Endothelial cell (in vitro differentiated cells): ENCODE results near the gene HLA-DPA1. TPM values are rescaled to one million over a fixed set of nuclear protein-coding genes. Genes with fewer than 3 reads are reported as not detected.
A peak's percentile ranks its signal among the peaks of the same experiment; 100 is the strongest.

Experiments used
- DNase-seq: peaks from one replicate; pipeline ENCODE4 v3.0.0; 2021; ENCODE audit warnings: low spot score
- H3K27ac Mint-ChIP-seq: one replicate; pipeline ENCODE4 v1.8.0; 2021; ENCODE audit warnings: mixed read lengths, inconsistent platforms; ENCODE audit not compliant: unreplicated experiment
- H3K27me3 Mint-ChIP-seq: one replicate; pipeline ENCODE4 v1.8.0; 2021; ENCODE audit warnings: mild to moderate bottlenecking, moderate library complexity, mixed read lengths, inconsistent platforms; ENCODE audit not compliant: unreplicated experiment
- H3K36me3 Mint-ChIP-seq: one replicate; pipeline ENCODE4 v1.8.0; 2021; ENCODE audit warnings: mild to moderate bottlenecking, low read depth, mixed read lengths, inconsistent platforms; ENCODE audit not compliant: unreplicated experiment
- H3K4me1 Mint-ChIP-seq: one replicate; pipeline ENCODE4 v1.8.0; 2021; ENCODE audit warnings: mild to moderate bottlenecking, mixed read lengths, inconsistent platforms; ENCODE audit not compliant: unreplicated experiment
- H3K4me3 Mint-ChIP-seq: one replicate; pipeline ENCODE4 v1.8.0; 2021; ENCODE audit warnings: mild to moderate bottlenecking, mixed read lengths, inconsistent platforms; ENCODE audit not compliant: unreplicated experiment
- H3K9me3 Mint-ChIP-seq: one replicate; pipeline ENCODE4 v1.8.0; 2021; ENCODE audit warnings: mixed read lengths, inconsistent platforms; ENCODE audit not compliant: unreplicated experiment
- CTCF ChIP-seq: fragments of 200-600 bp; sonication (generic); IDR thresholded peaks from one replicate; pipeline ENCODE4 v1.5.0; 2021; ENCODE audit warnings: antibody characterized with exemption; ENCODE audit not compliant: unreplicated experiment
- total RNA-seq: library from RNA; stranded (reverse); fragmentation: NEBNext Ultra II Directional; extraction: Animal tissue kit (Norgen Biotek cat#: 25700); gene quantifications from one replicate; pipeline ENCODE4 v1.2.1, GENCODE V29; 2021; ENCODE audit not compliant: unreplicated experiment

The HLA-DPA1 gene
- total RNA-seq, 1 donor from 2014 or later, result 8.5 TPM

- Mint-ChIP-seq H3K27ac (no peak overlapping the region), H3K36me3 (no peaks in the 10 kb centered on the region), H3K9me3 (no peaks in the 10 kb centered on the region), H3K4me1 (peaks cover 21% of the 10 kb centered on the region), H3K4me3 (no peak overlapping the region), H3K27me3 (peaks cover 8% of the 10 kb centered on the region)
- no peak for DNase-seq
- TF ChIP-seq CTCF, result no peak
Measured at GRCh38 chr6:33078442-33078841, 5.0 kb upstream of the HLA-DPA1 start.

DNA sequence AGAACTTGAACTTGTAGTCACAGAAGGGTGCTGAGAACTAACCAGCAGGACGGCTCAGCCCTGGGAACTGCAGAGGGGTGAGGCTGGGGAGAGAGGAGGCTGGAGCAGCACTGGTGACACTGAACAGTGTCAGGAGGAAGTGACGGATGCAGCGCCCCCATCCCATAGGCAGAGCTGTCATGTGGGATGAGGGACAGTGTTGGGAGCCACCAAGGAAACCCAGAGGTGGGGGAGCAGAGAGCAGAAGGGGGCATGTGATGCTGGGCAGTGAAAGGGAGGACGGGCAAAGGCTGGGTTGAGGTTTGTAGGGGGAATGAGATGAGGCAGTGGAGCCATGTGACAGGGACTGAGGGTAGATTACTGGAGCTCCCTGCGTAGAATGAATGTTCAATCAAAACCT, 4.5 kb upstream of the HLA-DPA1 start:
- H3K27ac Mint-ChIP-seq, result no peak overlapping the region
- no peaks in the 10 kb centered on the region for H3K36me3 Mint-ChIP-seq
- peaks cover 8% of the 10 kb centered on the region for H3K27me3 Mint-ChIP-seq

GRCh38 chr6:33076406-33076934, 3.0 kb upstream of the HLA-DPA1 start:
- no peaks in the 10 kb centered on the region for H3K9me3 Mint-ChIP-seq
- TF ChIP-seq CTCF, result no peak

More for the DNA sequence above, 4.5 kb upstream of the HLA-DPA1 start:
- DNase-seq, result no peak
- H3K4me1 Mint-ChIP-seq, result peaks cover 20% of the 10 kb centered on the region
- no peaks in the 10 kb centered on the region for H3K9me3 Mint-ChIP-seq
- no peak for TF ChIP-seq CTCF
- H3K4me3 Mint-ChIP-seq, result peak overlapping the region; percentile 8

GRCh38 chr6:33075568-33076405, 2.3 kb upstream of the HLA-DPA1 start, which contains the start of gene HLA-DPB1:
Gene HLA-DPB1, plus strand, starts transcription at chr6:33075990. Its CDS starts 52 bp downstream, at chr6:33076042.
- no peak for DNase-seq
- no peak for TF ChIP-seq CTCF
- H3K4me3 Mint-ChIP-seq, result no peak within 1 kb of the TSS
- peaks cover 2% of the 10 kb centered on the region for H3K4me1 Mint-ChIP-seq
- no peaks in the 10 kb centered on the region for H3K9me3 Mint-ChIP-seq
- peaks cover 4% of the 10 kb centered on the region for H3K27me3 Mint-ChIP-seq
- no peaks in the 10 kb centered on the region for H3K36me3 Mint-ChIP-seq
- no peak within 1 kb of the TSS for H3K27ac Mint-ChIP-seq

More at GRCh38 chr6:33076406-33076934, 3.0 kb upstream of the HLA-DPA1 start:
- no peak overlapping the region for H3K27ac Mint-ChIP-seq
- peaks cover 8% of the 10 kb centered on the region for H3K4me1 Mint-ChIP-seq
- no peak for DNase-seq
- H3K4me3 Mint-ChIP-seq, result no peak overlapping the region
- H3K36me3 Mint-ChIP-seq, result no peaks in the 10 kb centered on the region
- H3K27me3 Mint-ChIP-seq, result peaks cover 4% of the 10 kb centered on the region

GRCh38 chr6:33075208-33075567, 1.7 kb upstream of the HLA-DPA1 start:
- DNase-seq, result no peak
- H3K36me3 Mint-ChIP-seq, result no peaks in the 10 kb centered on the region
- no peaks in the 10 kb centered on the region for H3K9me3 Mint-ChIP-seq
- no peak for TF ChIP-seq CTCF
- no peak overlapping the region for H3K4me3 Mint-ChIP-seq
- peaks cover under 1% of the 10 kb centered on the region for H3K4me1 Mint-ChIP-seq
- H3K27me3 Mint-ChIP-seq, result peaks cover 4% of the 10 kb centered on the region
- H3K27ac Mint-ChIP-seq, result no peak overlapping the region
